Muscle of leg (tissue), 11 donors: ENCODE data around the gene RGL1. TPM values are rescaled to one million over a fixed set of nuclear protein-coding genes. Genes with fewer than 3 reads are reported as not detected.
A peak's percentile ranks its signal among the peaks of the same experiment; 100 is the strongest.

ENCODE experiments used
- DNase-seq: peaks from one replicate; pipeline ENCODE4 v3.0.0; 2013
- H3K27ac ChIP-seq: one replicate; pipeline ENCODE4 v1.5.1; 2013; ENCODE audit warnings: mild to moderate bottlenecking, low read length, control low read depth
- H3K27me3 ChIP-seq: one replicate; pipeline ENCODE4 v1.6.1; 2013; ENCODE audit warnings: low read length; ENCODE audit not compliant: control insufficient read depth, insufficient read depth
- H3K36me3 ChIP-seq: one replicate; pipeline ENCODE4 v1.6.1; 2013; ENCODE audit warnings: low read length; ENCODE audit not compliant: control insufficient read depth, insufficient read depth
- H3K4me1 ChIP-seq: one replicate; pipeline ENCODE4 v1.6.1; 2013; ENCODE audit warnings: low read length; ENCODE audit not compliant: control insufficient read depth, insufficient read depth
- H3K4me3 ChIP-seq: one replicate; pipeline ENCODE4 v1.5.1; 2013; ENCODE audit warnings: low read length, control low read depth
- H3K9me3 ChIP-seq: replicated peaks from 2 replicates; pipeline ENCODE4 v1.6.1; 2013; ENCODE audit warnings: low read depth, low read length; ENCODE audit not compliant: control insufficient read depth
- WGBS: methylation state at CpG from one replicate; pipeline ENCODE4 v1.1.5; 2013; ENCODE audit warnings: missing lambda C conversion rate; ENCODE audit not compliant: insufficient coverage; 5-methylcytosine and 5-hydroxymethylcytosine counted together
- polyA plus RNA-seq, 8 donors: library from polyadenylated mRNA; unstranded; fragments of 120-200 nt; gene quantifications; one replicate each; pipeline versions ENCODE4 v1.2.1 to v1.2.3, GENCODE V29; 2013; ENCODE audit warnings: inconsistent platforms in 1 of 8, low replicate concordance in 1 of 8; ENCODE audit not compliant: insufficient read length in 8 of 8, insufficient read depth in 1 of 8
- total RNA-seq: library from RNA; stranded (reverse); fragments of 120-200 nt; gene quantifications from one replicate; pipeline ENCODE4 v1.2.4, GENCODE V29; 2013

The RGL1 gene
- total and polyA plus RNA-seq, 9 donors, result 20.8 to 40.5 (median 28.3) TPM

DNA sequence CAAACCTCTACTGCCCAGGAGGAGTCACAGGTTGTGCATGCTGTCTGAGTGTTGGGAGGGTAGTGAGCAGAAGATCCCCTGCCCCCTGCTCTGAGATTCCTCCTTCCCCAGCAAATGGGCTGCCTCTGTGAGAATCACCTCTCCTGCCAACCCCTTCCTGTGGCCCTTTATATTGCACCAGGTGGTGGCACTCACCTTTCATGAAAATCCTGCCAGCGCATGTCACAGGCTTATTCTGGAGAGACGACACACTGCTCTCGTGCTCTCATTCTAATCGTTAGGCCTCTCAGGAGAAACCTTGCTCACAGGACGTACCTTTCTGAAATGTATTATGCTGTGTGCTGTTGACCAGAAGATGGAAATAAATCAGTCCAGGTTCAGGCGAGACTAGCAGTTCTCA is 113.7 kb downstream of the RGL1 start:
- H3K4me3 ChIP-seq, result no peak overlapping the region
- WGBS, result 70% methylated on average over 4 of the region's 6 CpGs
- no peak for DNase-seq
- peaks cover 45% of the 10 kb centered on the region for H3K36me3 ChIP-seq
- no peak overlapping the region for H3K27ac ChIP-seq
- H3K9me3 ChIP-seq, result no peaks in the 10 kb centered on the region
- H3K27me3 ChIP-seq, result no peaks in the 10 kb centered on the region
- peaks cover 5% of the 10 kb centered on the region for H3K4me1 ChIP-seq

DNA sequence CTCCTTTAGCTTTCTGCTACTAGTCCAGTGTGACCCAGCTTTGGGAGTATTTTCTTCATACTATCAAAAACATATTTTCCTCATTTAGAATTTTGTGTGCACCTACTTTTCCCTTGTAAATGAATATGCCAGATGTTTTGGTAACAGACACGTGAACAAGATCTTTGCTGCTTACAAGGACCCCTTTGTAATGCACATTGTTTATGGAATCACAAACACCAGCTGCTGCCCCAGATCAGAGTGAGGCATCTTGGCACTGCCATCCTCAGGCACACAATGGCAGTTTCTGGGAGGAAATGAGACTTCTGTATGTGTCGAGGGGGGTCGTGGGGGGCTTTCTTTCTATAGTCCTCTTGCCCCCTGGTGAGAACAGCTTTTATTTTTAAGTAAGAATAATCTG is 115.7 kb downstream of the RGL1 start:
- peak; percentile 51 for DNase-seq
- Histone ChIP-seq H3K36me3 (peaks cover 39% of the 10 kb centered on the region), H3K4me1 (peaks cover 4% of the 10 kb centered on the region), H3K27me3 (no peaks in the 10 kb centered on the region), H3K27ac (no peak overlapping the region), H3K9me3 (no peaks in the 10 kb centered on the region), H3K4me3 (no peak overlapping the region)
- no CpG with 5 or more reads among the region's 3 CpGs for WGBS

DNA sequence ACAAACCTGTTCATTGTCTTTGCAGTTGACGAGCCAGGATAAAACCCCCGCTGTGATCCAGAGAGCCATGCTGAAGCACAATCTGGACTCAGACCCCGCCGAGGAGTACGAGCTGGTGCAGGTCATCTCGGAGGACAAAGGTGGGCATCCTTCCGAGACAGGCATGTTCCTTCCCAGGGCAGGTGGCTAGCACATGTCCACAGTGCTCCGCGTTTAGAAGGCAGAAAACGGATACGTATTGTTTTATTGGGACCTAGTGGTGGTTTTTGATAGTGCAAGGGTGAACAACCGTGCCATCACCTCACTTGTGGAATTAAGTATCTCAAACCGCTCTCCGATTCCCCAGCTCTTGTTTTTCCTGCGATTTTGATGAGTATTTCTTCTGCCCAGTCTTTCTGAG is 117.3 kb downstream of the RGL1 start:
- H3K36me3 ChIP-seq, result peaks cover 42% of the 10 kb centered on the region
- 88% methylated on average over 10 of the region's 15 CpGs for WGBS
- H3K9me3 ChIP-seq, result no peaks in the 10 kb centered on the region
- H3K27ac ChIP-seq, result no peak overlapping the region
- H3K4me1 ChIP-seq, result peaks cover 2% of the 10 kb centered on the region
- no peaks in the 10 kb centered on the region for H3K27me3 ChIP-seq
- no peak overlapping the region for H3K4me3 ChIP-seq
- DNase-seq, result no peak

- Histone ChIP-seq H3K27me3 (no peaks in the 10 kb centered on the region), H3K4me3 (no peak overlapping the region), H3K4me1 (peaks cover under 1% of the 10 kb centered on the region), H3K9me3 (no peaks in the 10 kb centered on the region), H3K36me3 (peaks cover 31% of the 10 kb centered on the region), H3K27ac (no peak overlapping the region)
- 67% methylated on average over 8 of the region's 8 CpGs for WGBS
- no peak for DNase-seq
Observed at GRCh38 chr1:183925947-183926346, 121.0 kb downstream of the RGL1 start.

DNA sequence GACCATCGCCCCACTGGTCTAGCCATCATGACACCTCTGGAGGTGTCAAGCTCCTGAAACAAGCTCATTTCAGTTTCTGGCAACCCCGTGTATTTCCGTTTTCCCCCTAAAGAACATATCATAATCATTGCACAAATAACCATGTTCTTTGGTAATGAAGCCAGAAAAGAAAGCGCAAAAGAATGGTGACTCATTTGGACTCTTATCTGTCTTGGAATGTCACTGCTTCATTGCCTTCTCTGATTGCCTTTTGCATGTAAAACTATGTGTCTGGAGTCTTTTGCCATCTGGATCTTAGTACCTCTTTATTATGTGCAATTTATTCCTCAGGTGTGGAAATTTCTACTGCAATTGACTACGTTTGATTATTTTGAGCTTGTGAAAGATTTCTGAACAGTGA is 122.1 kb downstream of the RGL1 start:
- 100% methylated on average over 1 of the region's 5 CpGs for WGBS
- H3K36me3 ChIP-seq, result peaks cover 29% of the 10 kb centered on the region
- H3K4me1 ChIP-seq, result peaks cover 2% of the 10 kb centered on the region
- no peak for DNase-seq
- H3K9me3 ChIP-seq, result no peaks in the 10 kb centered on the region
- no peak overlapping the region for H3K4me3 ChIP-seq
- no peaks in the 10 kb centered on the region for H3K27me3 ChIP-seq
- no peak overlapping the region for H3K27ac ChIP-seq

DNA sequence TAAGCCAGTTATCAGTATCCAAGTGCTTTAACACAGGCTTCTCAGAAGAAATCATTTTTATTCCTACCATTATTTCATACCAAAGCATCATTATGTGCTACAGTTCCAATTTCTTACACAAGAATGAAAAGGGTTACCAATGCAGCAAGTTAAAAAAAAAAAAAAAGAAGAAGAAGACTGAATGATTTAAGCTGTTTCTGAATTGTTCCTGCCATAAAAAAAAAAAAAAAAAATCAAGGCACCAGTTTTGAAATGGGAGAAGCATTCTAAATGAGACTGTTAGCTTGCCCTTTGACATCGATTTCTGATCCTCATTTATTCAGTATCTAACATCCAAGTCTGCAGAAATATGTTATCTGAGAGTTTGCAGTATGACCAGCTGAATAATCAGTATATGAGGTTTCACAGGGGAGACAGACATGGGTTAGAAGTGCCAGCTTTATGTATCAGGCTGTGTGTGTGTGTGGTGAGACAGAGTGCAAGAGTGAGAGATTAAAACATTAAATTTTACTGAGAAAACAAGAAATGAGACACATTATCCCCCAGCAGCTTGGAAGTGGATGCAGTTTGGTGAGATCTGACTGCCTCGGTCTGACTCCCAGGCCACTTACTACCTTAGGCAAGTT is 126.8 kb downstream of the RGL1 start:
- no peaks in the 10 kb centered on the region for H3K27me3 ChIP-seq
- peaks cover 4% of the 10 kb centered on the region for H3K36me3 ChIP-seq
- peak overlapping the region; percentile 25 for H3K27ac ChIP-seq
- no peak overlapping the region for H3K4me3 ChIP-seq
- no CpG with 5 or more reads among the region's 2 CpGs for WGBS
- H3K4me1 ChIP-seq, result peaks cover 35% of the 10 kb centered on the region
- no peaks in the 10 kb centered on the region for H3K9me3 ChIP-seq
- no peak for DNase-seq

GRCh38 chr1:183932412-183932811 is 127.5 kb downstream of the RGL1 start:
- Histone ChIP-seq H3K4me1 (peaks cover 42% of the 10 kb centered on the region), H3K27ac (peak overlapping the region; percentile 25), H3K4me3 (no peak overlapping the region), H3K27me3 (no peaks in the 10 kb centered on the region), H3K9me3 (no peaks in the 10 kb centered on the region), H3K36me3 (no peaks in the 10 kb centered on the region)
- peak; percentile 95 for DNase-seq
- WGBS, result 19% methylated on average over 15 of the region's 15 CpGs

GRCh38 chr1:183933528-183934179 is 128.7 kb downstream of the RGL1 start:
- Histone ChIP-seq H3K36me3 (peaks cover 2% of the 10 kb centered on the region), H3K9me3 (no peaks in the 10 kb centered on the region), H3K27ac (peak overlapping the region; percentile 21), H3K27me3 (no peaks in the 10 kb centered on the region), H3K4me3 (no peak overlapping the region), H3K4me1 (peaks cover 46% of the 10 kb centered on the region)
- peak; percentile 54 for DNase-seq
- no CpG with 5 or more reads among the region's 4 CpGs for WGBS

DNA sequence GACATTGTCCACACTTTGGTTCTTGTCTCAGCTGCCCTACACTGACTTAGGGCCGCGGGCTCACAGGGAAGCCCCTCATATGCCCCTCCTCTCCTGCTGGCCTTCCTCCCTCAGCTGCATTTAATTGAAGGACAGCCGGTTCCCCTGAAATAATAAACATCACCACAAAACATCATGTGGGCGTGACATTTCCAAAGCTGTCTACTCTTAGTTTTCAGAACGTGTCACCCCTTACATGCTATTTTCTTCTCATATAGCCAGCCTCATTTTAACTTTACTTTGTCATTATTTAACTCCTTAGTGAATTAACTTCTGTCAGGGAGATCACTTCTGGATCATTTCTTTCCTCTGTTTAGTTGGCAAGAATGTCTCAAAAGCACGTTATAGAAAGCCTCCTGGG is 129.4 kb downstream of the RGL1 start:
- H3K27ac ChIP-seq, result peak overlapping the region; percentile 21
- H3K27me3 ChIP-seq, result no peaks in the 10 kb centered on the region
- H3K9me3 ChIP-seq, result no peaks in the 10 kb centered on the region
- WGBS, result 31% methylated on average over 5 of the region's 6 CpGs
- no peak overlapping the region for H3K4me3 ChIP-seq
- peaks cover 3% of the 10 kb centered on the region for H3K36me3 ChIP-seq
- DNase-seq, result peak; percentile 49
- peaks cover 46% of the 10 kb centered on the region for H3K4me1 ChIP-seq

GRCh38 chr1:183936009-183936408 is 131.1 kb downstream of the RGL1 start:
- Histone ChIP-seq H3K4me3 (no peak overlapping the region), H3K27ac (no peak overlapping the region), H3K27me3 (no peaks in the 10 kb centered on the region), H3K4me1 (peaks cover 46% of the 10 kb centered on the region), H3K9me3 (no peaks in the 10 kb centered on the region), H3K36me3 (peaks cover 3% of the 10 kb centered on the region)
- DNase-seq, result no peak
- whole genome bisulfite sequencing, result 85% methylated on average over 6 of the region's 7 CpGs
